GM12874 (cell line): ENCODE results near the gene UHRF1.

ENCODE experiments used
- CTCF ChIP-seq: IDR thresholded peaks from 2 replicates; pipeline ENCODE4 v1.5.1; 2011; ENCODE audit warnings: low read depth, mild to moderate bottlenecking, control low read depth, low read length, moderate library complexity; ENCODE audit not compliant: insufficient read depth

UHRF1 gene

DNA sequence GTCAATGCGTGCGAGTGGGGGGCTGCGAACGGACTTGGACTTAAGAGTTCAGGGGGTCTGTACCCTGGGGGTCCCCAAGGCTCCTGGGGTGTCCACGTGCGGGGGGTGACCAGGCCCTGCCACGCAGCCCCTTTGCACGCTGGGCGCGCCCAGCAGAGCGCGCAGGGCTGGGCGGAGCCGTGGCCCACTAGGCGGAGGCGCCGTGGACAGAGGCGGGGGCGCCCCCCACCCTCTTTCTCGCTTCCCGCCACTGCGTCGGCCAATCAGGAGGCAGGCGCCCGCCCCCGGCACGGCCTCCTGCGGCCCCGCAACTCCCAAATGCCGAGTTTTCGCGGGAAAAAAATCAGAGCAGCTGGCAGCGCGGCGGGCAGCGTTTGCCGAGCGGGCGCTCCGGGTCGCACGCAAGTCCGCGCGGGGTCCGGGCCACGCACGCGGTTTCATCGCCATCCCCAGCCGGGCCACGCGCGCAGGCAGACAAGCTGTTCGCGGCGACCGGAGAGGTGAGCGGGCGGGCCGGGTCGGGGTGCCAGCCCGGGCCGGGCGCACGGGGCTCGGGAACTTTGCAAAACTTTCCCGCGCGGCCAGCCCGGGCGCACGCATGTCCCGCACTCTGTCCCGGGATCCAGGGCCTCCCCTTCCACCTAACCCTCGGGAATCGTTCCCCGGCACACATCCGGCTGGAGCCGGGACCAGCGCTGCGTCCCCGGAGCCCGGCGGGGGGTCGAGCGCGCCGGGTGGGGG, at the start of gene UHRF1:
TSS of gene UHRF1 (plus strand) at position 346 of the 741 bp plus-strand sequence. CDS start 1,385 bp downstream, outside the sequence.
- TF ChIP-seq CTCF = no peak

DNA sequence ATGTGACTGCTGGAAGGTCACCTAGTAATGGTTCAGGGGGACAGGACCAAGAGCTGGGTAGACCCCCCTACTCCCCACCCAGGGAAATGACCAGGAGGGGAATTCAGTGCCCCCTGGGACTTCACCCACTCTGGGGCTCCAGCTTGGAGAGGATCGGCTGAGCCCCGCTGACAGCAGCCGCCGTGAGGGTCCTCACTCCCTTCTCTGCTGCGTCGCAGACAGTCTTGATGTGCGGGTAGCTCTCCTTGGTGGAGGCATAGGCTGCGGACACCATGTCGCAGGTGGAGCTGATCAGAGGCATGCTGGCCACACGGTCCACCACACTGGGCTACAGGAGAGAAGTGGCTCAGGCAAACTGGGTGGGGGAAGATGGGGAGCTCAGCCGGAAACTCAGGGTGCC, 49.6 kb upstream of the UHRF1 start:
- TF ChIP-seq CTCF = no peak

DNA sequence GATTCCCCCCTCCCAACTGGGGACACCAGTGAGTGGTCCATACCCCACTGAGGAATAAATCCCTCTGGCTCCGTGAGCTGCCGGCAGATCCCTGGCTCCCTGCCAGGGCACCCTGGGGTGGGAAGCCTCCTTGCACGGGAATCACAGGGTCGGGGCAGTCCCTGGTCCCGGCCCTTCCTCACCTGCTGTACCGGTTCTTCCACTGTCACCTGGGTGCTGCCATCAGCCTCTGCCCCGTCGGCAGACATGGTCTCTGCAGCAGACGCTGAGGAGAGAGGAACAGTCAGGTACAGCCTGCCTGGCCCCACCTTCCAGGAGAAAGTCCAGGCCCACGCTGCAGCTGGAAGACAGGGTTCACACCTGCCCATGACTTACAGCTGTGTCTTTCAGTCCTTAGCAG, 48.2 kb upstream of the UHRF1 start:
- no peak for TF ChIP-seq CTCF

- TF ChIP-seq CTCF = no peak
Measured at GRCh38 chr19:4866595-4867424, 42.5 kb upstream of the UHRF1 start.

DNA sequence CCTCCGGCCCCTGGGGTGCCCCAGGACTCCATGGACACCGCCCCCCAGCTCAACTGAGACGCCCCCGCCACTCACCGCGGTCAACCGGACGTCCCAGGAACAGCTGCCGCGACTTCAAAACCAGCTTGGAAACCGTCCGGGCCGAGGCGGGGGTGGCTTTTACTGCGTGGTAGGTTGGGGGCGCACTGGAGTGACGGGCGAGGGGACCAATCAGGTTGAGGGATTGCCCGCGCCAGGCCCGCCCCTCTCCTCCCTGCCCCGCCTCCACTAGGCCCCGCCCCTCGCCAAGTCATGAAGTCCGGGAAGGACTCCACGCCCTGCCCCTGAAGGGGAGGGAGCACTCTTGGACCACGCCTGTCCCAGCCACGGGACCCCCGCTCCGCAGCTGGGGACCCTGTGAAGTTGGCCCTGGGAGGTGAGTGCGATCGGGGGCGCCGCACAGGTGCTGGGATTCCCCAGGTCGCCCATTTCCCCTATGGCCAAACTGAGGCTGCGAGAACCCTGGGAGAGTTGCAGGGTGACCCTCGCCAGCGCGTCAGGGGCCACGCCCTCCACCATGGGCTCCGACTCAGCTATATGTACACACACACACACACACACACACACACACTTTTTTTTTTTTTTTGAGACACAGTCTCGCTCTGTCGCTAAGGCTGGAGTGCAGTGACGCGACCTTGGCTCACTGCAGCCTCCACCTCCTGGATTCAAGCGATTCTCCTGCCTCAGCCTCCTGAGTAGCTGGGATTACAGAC, 41.6 kb upstream of the UHRF1 start, which contains the start of gene PLIN3:
TSS of gene PLIN3 (minus strand) at position 134 of the 752 bp plus-strand sequence. CDS start 6,273 bp downstream, outside the sequence.
- TF ChIP-seq CTCF = no peak

GRCh38 chr19:4868286-4868834, 40.9 kb upstream of the UHRF1 start:
- no peak for TF ChIP-seq CTCF
